GM12875 (cell line): ENCODE measurements around the gene SPTY2D1.
"Not testable (repeated sequence)": the region's sequence is repeated elsewhere in the genome, so short reads cannot be mapped to it uniquely, and the experiment has no call there.

Experiments
- H3K4me3 ChIP-seq: one replicate; pipeline ENCODE4 v1.5.1; 2011; ENCODE audit warnings: low read depth, low read length, control low read depth
- TF ChIP-seq, protein P1 (sequence below): IDR thresholded peaks from 2 replicates; pipeline ENCODE4 v1.5.1; 2011; ENCODE audit warnings: low read depth, mild to moderate bottlenecking, control low read depth, inconsistent platforms, low read length, moderate library complexity, borderline replicate concordance; ENCODE audit not compliant: insufficient read depth

Gene SPTY2D1, protein sequence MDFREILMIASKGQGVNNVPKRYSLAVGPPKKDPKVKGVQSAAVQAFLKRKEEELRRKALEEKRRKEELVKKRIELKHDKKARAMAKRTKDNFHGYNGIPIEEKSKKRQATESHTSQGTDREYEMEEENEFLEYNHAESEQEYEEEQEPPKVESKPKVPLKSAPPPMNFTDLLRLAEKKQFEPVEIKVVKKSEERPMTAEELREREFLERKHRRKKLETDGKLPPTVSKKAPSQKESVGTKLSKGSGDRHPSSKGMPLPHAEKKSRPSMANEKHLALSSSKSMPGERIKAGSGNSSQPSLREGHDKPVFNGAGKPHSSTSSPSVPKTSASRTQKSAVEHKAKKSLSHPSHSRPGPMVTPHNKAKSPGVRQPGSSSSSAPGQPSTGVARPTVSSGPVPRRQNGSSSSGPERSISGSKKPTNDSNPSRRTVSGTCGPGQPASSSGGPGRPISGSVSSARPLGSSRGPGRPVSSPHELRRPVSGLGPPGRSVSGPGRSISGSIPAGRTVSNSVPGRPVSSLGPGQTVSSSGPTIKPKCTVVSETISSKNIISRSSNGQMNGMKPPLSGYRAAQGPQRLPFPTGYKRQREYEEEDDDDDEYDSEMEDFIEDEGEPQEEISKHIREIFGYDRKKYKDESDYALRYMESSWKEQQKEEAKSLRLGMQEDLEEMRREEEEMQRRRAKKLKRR

DNA sequence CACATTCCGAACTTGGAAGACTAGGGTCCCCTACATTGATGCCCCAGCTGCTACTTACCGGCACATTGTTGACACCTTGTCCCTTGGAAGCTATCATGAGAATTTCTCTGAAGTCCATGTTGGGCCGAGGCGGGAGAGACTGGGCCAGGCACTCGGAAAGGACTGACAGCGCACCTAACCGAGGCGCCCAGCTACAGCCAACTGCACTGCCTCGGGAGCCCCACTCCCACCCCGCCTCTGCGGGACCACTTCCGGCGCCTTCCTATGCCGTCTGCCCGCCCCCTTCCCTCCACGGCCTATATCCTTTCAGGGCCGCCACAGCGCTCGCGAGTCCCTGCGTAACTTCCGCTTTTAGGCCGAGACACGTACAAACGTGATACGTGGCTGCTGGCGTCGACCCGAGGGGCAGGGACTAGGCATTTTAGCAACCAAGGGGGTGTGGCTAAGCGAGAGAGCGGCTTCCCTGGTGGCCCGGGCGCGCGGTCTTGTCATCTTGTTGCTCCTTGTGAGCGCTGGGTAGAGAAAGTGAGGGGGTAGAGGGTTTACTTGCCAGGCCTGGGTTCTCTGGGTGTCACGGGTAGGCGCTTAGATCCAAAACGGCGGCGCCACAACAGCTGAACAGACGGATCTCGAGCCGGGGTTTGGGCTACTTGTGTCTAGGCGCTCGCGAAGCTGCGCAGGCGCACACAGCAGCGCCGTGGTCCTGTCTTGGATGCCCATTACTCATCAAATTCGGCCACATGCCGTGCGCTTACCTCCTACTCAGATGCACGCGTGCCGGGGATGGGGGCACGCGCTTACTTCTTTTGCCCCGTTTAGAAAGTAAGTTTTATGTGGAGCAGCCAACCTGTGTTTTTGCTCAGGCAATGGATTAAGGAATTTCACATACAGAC, at the start of gene SPTY2D1:
Gene SPTY2D1, minus strand, starts transcription at position 203 of the 893 bp plus-strand sequence. Its CDS starts 85 bp downstream, at position 118.
- peak within 1 kb of the TSS; percentile 53 for H3K4me3 ChIP-seq
- TF ChIP-seq, protein P1, sequence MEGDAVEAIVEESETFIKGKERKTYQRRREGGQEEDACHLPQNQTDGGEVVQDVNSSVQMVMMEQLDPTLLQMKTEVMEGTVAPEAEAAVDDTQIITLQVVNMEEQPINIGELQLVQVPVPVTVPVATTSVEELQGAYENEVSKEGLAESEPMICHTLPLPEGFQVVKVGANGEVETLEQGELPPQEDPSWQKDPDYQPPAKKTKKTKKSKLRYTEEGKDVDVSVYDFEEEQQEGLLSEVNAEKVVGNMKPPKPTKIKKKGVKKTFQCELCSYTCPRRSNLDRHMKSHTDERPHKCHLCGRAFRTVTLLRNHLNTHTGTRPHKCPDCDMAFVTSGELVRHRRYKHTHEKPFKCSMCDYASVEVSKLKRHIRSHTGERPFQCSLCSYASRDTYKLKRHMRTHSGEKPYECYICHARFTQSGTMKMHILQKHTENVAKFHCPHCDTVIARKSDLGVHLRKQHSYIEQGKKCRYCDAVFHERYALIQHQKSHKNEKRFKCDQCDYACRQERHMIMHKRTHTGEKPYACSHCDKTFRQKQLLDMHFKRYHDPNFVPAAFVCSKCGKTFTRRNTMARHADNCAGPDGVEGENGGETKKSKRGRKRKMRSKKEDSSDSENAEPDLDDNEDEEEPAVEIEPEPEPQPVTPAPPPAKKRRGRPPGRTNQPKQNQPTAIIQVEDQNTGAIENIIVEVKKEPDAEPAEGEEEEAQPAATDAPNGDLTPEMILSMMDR, result no peak

DNA sequence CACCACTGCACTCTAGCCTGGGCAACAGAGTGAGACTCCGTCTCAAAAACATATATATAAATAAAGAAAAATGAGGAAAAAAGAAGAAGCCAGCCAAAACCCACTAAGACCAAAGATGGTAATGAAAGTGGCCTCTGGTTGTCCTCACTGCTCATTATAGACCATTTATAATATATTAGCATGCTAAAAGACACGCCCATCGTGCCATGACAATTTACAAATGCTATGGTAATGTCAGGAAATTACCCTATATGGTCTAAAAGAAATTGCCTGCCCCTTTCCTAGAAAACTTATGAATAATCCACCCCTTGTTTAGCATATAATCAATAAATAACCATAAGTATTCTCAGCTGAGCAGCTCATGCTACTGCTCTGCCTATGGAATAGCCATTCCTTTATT, 48.3 kb upstream of the SPTY2D1 start:
- TF ChIP-seq, protein P1, result no peak

DNA sequence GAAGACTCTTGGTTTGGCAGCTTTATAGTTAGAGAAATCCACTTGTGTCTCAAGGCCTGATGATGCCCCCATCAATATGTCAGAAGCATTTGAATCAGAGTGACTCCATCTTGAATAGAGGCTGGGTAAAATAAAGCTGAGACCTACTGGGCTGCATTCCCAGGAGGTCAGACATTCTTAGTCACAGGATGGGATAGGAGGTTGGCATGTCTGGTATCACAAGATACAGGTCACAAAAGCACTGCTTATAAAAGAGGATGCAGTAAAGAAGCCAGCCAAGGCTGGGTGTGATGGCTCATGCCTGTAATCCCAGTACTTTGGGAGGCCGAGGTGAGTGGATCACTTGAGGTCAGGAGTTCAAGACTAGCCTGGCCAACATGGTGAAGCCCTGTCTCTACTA, 47.8 kb upstream of the SPTY2D1 start:
- not testable (repeated sequence) for H3K4me3 ChIP-seq

More for the DNA sequence above, 48.3 kb upstream of the SPTY2D1 start:
- no peak overlapping the region for H3K4me3 ChIP-seq

DNA sequence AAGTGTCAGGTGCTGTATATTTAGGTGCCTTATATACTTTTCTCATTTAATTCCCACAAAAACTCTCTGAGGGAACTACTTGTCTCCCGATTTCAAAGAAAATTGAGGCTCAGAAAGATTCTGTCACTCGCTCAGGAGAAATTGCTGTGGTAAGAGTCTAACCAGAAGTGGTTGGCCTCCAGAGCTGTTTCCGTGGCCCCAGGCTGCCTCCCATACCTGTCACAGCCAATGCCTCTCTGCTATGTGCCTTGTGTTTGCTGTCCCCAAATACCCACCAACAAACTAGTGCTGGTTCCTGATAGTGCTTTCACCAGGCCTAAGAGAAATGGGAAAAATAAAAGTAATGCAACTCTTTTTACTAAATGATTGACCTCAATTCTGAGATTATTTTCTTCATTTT, 43.4 kb upstream of the SPTY2D1 start:
- TF ChIP-seq, protein P1, result no peak
- H3K4me3 ChIP-seq, result no peak overlapping the region

DNA sequence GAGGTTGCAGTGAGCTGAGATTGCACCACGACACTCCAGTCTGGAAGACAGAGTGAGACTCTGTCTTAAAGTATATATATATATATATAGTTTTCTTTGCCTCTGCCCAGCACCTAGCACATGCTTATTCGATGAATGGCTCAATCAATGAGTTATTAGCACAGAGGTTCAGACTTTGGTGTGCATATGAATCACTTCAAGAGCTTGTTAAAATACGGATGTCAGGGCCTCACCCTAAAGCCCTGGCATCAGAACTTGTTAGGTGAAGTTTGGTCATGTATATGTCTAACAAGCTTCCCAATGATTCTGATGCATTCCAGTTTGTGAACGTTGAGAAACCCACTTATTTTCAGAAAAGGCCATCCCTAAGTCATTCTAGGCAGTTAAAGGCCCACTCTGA, 42.7 kb upstream of the SPTY2D1 start:
- TF ChIP-seq, protein P1, result no peak
- no peak overlapping the region for H3K4me3 ChIP-seq

DNA sequence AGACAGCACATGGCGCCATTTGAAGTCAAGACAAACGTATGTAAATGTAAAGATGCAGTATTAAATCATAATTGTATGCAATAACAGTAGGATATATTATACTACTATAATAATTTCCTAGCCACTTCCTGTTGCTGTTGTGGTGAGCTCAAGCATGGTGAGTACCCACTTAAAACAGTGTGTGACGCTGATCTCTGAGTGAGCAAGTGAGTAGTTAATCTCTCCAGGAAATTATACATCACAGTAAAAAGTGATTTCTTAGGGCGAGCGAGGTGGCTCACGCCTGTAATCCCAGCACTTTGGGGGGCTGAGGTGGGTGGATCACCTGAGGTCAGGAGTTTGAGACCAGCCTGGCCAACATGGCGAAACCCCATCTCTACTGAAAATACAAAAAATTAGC, 38.1 kb upstream of the SPTY2D1 start:
- H3K4me3 ChIP-seq, result not testable (repeated sequence)

DNA sequence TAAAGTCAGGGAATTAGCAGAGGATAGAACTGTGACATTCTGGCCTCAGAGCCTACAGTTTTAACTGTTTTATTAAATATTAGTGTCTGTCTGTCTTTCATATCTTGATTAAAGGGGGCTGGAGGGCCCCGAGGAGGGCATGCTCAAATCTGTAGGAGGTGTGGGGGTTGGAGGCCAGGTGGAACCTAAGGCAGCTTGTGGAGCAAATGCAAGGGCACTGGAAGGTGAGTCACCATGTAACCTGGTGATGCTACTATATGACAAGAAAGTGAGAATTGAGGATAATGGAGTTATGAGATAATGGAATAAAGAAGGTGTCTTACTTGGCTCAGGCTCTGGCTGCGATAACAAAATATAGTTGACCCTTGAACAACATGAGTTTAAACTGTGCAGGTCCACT, 37.1 kb upstream of the SPTY2D1 start:
- TF ChIP-seq, protein P1, result no peak
- no peak overlapping the region for H3K4me3 ChIP-seq
